ENCODE results near the gene ADAMTSL1.

The ADAMTSL1 gene

DNA sequence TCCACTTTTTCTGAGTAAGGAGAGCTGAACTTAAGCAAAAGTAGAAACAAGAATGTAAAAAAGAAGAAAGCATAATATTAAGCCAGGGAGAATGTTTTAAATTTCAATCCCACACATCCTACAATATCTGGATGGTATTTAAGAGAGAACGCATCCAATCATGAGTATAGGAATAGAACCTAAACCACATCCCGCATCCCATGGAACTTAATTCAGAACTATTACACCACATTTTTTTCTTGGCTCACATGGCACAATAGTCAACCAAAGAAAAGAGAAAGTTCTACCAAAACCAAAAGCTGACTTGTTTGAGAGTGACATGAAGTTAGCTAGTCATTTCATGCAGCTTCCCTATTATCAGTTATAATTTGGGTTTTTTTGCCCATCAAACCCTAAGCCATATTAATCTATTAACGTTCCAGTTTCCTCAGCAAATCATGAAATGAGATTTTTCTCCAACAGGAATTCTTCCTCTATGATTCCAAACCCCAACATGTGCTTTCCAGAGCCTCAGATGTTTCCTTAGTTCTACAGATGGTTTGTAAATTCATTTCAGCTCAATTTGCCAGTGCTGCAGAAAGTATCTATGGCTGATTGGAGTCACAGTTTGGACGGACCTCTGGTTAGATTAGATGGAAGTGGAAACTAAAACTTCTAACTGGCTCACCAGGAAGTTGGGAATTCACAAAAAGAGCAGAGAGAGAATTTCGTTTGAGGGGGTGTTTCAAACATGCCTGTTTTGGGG is 22.5 kb downstream of the ADAMTSL1 start:
- Histone ChIP-seq H3K36me3 (ENCODE audit: control insufficient read depth in 2 of 2, insufficient read depth in 2 of 2, low read length in 2 of 2) (no peaks in the 10 kb centered on the region), H3K27ac (ENCODE audit: low read depth in 2 of 2, low read length in 2 of 2) (no peak overlapping the region), H3K9me3 (ENCODE audit: control insufficient read depth in 2 of 2, low read length in 2 of 2) (no peaks in the 10 kb centered on the region), H3K4me1 (ENCODE audit: control insufficient read depth in 2 of 2, insufficient read depth in 2 of 2, low read length in 2 of 2) (no peaks in the 10 kb centered on the region), H3K4me3 (ENCODE audit: low read length in 2 of 2) (no peak overlapping the region), H3K9ac (ENCODE audit: low read depth in 1 of 2, low read length in 2 of 2) (no peak overlapping the region), H3K27me3 (ENCODE audit: control insufficient read depth in 2 of 2, insufficient read depth in 2 of 2, low read length in 2 of 2) (no peaks in the 10 kb centered on the region)

DNA sequence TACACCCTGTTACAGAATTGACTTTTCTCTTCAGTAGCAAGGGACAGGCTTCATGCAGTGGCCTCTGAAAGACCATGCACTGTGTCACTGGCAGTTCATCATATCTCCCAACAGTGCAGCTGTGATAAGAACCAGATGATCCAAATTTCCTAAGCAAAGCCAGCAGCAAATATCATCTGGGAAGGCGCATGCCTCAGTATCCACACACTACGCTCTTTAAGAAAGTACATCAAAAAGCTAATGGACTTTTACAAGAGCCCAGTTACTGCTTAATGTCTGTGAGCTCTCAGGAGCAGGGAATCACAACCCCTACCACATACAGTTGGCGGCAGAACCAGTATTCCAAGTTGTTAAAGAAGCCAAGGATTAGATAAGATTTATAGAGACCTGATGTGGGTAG is 25.1 kb downstream of the ADAMTSL1 start:
- Histone ChIP-seq H3K36me3 (ENCODE audit: control insufficient read depth in 2 of 2, insufficient read depth in 2 of 2, low read length in 2 of 2) (no peaks in the 10 kb centered on the region), H3K4me3 (ENCODE audit: low read length in 2 of 2) (no peak overlapping the region), H3K4me1 (ENCODE audit: control insufficient read depth in 2 of 2, insufficient read depth in 2 of 2, low read length in 2 of 2) (no peaks in the 10 kb centered on the region), H3K27ac (ENCODE audit: low read depth in 2 of 2, low read length in 2 of 2) (no peak overlapping the region), H3K27me3 (ENCODE audit: control insufficient read depth in 2 of 2, insufficient read depth in 2 of 2, low read length in 2 of 2) (no peaks in the 10 kb centered on the region), H3K9ac (ENCODE audit: low read depth in 1 of 2, low read length in 2 of 2) (no peak overlapping the region), H3K9me3 (ENCODE audit: control insufficient read depth in 2 of 2, low read length in 2 of 2) (no peaks in the 10 kb centered on the region)

DNA sequence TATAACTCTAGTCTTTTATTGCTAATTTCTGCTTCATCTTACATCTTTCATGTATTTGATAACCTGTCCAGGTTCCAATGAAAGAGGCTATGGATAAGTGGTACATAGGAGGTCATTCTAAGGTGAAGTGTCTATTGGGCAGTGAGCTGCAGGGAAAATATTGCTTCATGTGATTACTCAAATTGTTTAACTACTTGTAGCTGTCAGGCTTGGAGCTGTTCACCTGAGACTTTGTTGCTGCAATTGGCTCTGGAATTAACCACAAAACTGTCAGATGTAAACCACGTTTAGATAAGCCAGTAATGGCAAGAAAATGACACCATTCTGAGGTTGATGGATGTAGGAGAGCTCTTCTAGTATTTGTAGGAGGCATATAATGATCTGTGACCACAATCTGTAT is 26.0 kb downstream of the ADAMTSL1 start:
- Histone ChIP-seq H3K36me3 (ENCODE audit: control insufficient read depth in 2 of 2, insufficient read depth in 2 of 2, low read length in 2 of 2) (no peaks in the 10 kb centered on the region), H3K9me3 (ENCODE audit: control insufficient read depth in 2 of 2, low read length in 2 of 2) (no peaks in the 10 kb centered on the region), H3K27ac (ENCODE audit: low read depth in 2 of 2, low read length in 2 of 2) (no peak overlapping the region), H3K9ac (ENCODE audit: low read depth in 1 of 2, low read length in 2 of 2) (no peak overlapping the region), H3K4me3 (ENCODE audit: low read length in 2 of 2) (no peak overlapping the region), H3K27me3 (ENCODE audit: control insufficient read depth in 2 of 2, insufficient read depth in 2 of 2, low read length in 2 of 2) (no peaks in the 10 kb centered on the region), H3K4me1 (ENCODE audit: control insufficient read depth in 2 of 2, insufficient read depth in 2 of 2, low read length in 2 of 2) (no peaks in the 10 kb centered on the region)

DNA sequence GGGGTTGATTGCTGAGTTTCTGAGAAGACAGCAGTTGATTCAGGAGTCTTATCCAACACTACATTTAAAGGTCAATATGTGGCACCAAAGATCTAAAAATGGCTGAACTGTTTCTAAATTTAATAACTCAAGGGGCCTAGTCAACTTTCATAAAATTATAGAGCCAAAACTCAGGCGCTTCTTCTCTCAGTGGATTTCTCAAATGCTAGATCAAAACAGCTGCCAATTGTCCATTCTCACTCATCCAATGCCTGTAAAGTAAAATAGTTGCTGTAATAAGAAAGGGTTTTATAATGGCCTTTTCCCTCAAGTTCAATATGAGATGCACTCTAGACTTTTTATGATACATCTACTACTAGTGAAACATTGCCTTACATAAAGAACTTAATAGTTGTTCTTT is 26.5 kb downstream of the ADAMTSL1 start:
- no peaks in the 10 kb centered on the region for H3K27me3 ChIP-seq (ENCODE audit: control insufficient read depth in 2 of 2, insufficient read depth in 2 of 2, low read length in 2 of 2)
- H3K4me3 ChIP-seq (ENCODE audit: low read length in 2 of 2) = no peak overlapping the region
- no peak overlapping the region for H3K27ac ChIP-seq (ENCODE audit: low read depth in 2 of 2, low read length in 2 of 2)
- no peaks in the 10 kb centered on the region for H3K36me3 ChIP-seq (ENCODE audit: control insufficient read depth in 2 of 2, insufficient read depth in 2 of 2, low read length in 2 of 2)
- no peak overlapping the region for H3K9ac ChIP-seq (ENCODE audit: low read depth in 1 of 2, low read length in 2 of 2)
- H3K4me1 ChIP-seq (ENCODE audit: control insufficient read depth in 2 of 2, insufficient read depth in 2 of 2, low read length in 2 of 2) = no peaks in the 10 kb centered on the region
- H3K9me3 ChIP-seq (ENCODE audit: control insufficient read depth in 2 of 2, low read length in 2 of 2) = no peaks in the 10 kb centered on the region

DNA sequence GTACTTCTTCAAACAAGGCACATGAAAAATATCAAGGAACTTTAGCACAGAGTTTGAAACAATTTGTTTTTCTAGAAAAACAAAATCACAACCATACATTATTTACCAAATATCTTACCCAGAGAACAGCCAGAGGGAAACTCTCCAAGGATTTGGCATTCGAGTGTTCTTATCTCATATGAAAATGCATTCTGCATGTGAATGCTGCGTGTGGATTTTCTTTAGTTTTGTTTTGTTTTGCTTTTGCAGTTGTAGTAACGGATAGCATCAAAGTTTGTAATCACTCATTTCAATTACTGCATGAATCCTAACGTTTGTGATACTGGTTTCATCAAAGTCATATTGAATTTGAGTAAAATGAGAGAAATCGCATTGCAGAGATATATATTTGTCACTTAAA is 28.0 kb downstream of the ADAMTSL1 start:
- no peaks in the 10 kb centered on the region for H3K36me3 ChIP-seq (ENCODE audit: control insufficient read depth in 2 of 2, insufficient read depth in 2 of 2, low read length in 2 of 2)
- no peaks in the 10 kb centered on the region for H3K9me3 ChIP-seq (ENCODE audit: control insufficient read depth in 2 of 2, low read length in 2 of 2)
- no peaks in the 10 kb centered on the region for H3K27me3 ChIP-seq (ENCODE audit: control insufficient read depth in 2 of 2, insufficient read depth in 2 of 2, low read length in 2 of 2)
- H3K9ac ChIP-seq (ENCODE audit: low read depth in 1 of 2, low read length in 2 of 2) = no peak overlapping the region
- H3K27ac ChIP-seq (ENCODE audit: low read depth in 2 of 2, low read length in 2 of 2) = no peak overlapping the region
- no peak overlapping the region for H3K4me3 ChIP-seq (ENCODE audit: low read length in 2 of 2)
- H3K4me1 ChIP-seq (ENCODE audit: control insufficient read depth in 2 of 2, insufficient read depth in 2 of 2, low read length in 2 of 2) = no peaks in the 10 kb centered on the region

DNA sequence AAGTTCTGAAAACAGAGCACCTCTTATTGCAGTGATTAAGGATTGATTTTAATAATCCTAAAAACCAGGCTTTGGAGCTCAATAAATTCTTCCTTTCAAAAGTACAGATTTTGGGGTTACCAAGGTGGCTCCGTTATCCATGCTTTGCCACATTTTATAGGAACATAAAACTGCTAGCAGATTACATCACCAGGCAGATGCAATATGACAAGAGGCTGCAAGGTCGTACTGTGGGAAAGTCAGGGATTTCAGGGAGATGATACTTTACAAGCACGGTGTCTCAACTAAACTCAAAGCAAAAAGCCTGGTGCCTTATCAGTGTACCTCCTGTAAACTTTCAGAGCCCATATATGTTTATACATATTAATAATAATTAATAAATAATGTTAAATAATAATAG is 28.6 kb downstream of the ADAMTSL1 start:
- no peak overlapping the region for H3K9ac ChIP-seq (ENCODE audit: low read depth in 1 of 2, low read length in 2 of 2)
- H3K4me3 ChIP-seq (ENCODE audit: low read length in 2 of 2) = no peak overlapping the region
- no peaks in the 10 kb centered on the region for H3K36me3 ChIP-seq (ENCODE audit: control insufficient read depth in 2 of 2, insufficient read depth in 2 of 2, low read length in 2 of 2)
- no peaks in the 10 kb centered on the region for H3K27me3 ChIP-seq (ENCODE audit: control insufficient read depth in 2 of 2, insufficient read depth in 2 of 2, low read length in 2 of 2)
- no peaks in the 10 kb centered on the region for H3K4me1 ChIP-seq (ENCODE audit: control insufficient read depth in 2 of 2, insufficient read depth in 2 of 2, low read length in 2 of 2)
- H3K9me3 ChIP-seq (ENCODE audit: control insufficient read depth in 2 of 2, low read length in 2 of 2) = no peaks in the 10 kb centered on the region
- H3K27ac ChIP-seq (ENCODE audit: low read depth in 2 of 2, low read length in 2 of 2) = no peak overlapping the region

DNA sequence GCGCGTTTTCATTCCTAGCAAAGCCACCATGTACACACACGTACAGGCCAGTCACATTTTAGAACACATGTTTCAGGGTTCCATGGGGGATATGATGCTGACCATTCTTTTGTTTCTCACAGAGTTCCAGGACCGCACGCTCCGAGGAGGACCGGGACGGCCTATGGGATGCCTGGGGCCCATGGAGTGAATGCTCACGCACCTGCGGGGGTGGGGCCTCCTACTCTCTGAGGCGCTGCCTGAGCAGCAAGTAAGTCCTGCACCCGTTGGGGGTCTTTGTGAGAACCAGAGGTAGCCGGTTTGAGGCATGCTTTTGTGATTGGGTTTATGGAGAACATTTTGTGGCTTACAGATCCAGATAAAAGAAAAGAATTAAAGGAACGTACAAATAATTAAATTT is 30.8 kb downstream of the ADAMTSL1 start:
- H3K9me3 ChIP-seq (ENCODE audit: control insufficient read depth in 2 of 2, low read length in 2 of 2) = no peaks in the 10 kb centered on the region
- H3K27ac ChIP-seq (ENCODE audit: low read depth in 2 of 2, low read length in 2 of 2) = no peak overlapping the region
- H3K4me1 ChIP-seq (ENCODE audit: control insufficient read depth in 2 of 2, insufficient read depth in 2 of 2, low read length in 2 of 2) = no peaks in the 10 kb centered on the region
- H3K36me3 ChIP-seq (ENCODE audit: control insufficient read depth in 2 of 2, insufficient read depth in 2 of 2, low read length in 2 of 2) = no peaks in the 10 kb centered on the region
- H3K9ac ChIP-seq (ENCODE audit: low read depth in 1 of 2, low read length in 2 of 2) = no peak overlapping the region
- no peaks in the 10 kb centered on the region for H3K27me3 ChIP-seq (ENCODE audit: control insufficient read depth in 2 of 2, insufficient read depth in 2 of 2, low read length in 2 of 2)
- H3K4me3 ChIP-seq (ENCODE audit: low read length in 2 of 2) = no peak overlapping the region

DNA sequence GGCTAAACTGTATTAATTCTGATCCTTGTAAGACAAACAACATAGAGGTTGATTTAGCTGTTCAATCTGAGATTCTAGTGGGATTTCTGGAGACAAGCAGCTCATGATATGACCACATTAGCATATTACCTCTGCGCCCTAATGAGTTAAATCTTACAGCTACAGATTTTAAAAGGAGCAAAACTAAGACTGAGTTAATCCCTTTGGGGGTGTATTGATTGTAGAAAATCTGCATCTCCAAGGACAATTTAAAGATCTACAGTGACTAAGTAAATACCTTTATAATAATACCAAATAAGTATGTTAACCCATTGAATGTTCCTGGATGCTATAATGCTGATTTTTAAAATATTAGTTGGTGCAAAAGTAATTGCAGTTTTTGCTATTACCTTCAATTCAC is 33.2 kb downstream of the ADAMTSL1 start:
- H3K9ac ChIP-seq (ENCODE audit: low read depth in 1 of 2, low read length in 2 of 2) = no peak overlapping the region
- no peaks in the 10 kb centered on the region for H3K27me3 ChIP-seq (ENCODE audit: control insufficient read depth in 2 of 2, insufficient read depth in 2 of 2, low read length in 2 of 2)
- no peaks in the 10 kb centered on the region for H3K4me1 ChIP-seq (ENCODE audit: control insufficient read depth in 2 of 2, insufficient read depth in 2 of 2, low read length in 2 of 2)
- no peaks in the 10 kb centered on the region for H3K9me3 ChIP-seq (ENCODE audit: control insufficient read depth in 2 of 2, low read length in 2 of 2)
- no peaks in the 10 kb centered on the region for H3K36me3 ChIP-seq (ENCODE audit: control insufficient read depth in 2 of 2, insufficient read depth in 2 of 2, low read length in 2 of 2)
- no peak overlapping the region for H3K4me3 ChIP-seq (ENCODE audit: low read length in 2 of 2)
- H3K27ac ChIP-seq (ENCODE audit: low read depth in 2 of 2, low read length in 2 of 2) = no peak overlapping the region

DNA sequence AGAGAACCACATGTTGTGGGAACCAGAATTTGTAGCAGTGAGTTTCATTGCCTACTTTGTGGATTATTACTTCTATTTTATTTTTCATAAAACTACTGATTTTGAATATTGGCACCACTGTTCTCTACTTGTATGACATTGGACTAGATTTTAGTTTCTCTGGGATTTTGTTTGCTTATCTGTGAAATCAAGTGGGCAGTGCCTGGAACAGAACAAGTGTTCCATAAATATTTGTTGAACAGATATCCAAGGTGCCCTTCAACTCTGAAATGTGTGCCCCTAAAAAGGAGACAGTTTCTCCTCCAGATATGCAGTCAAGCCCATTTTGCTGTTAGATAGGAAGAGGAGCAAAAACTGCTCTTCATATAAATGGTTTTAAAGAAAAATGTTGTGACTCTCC is 42.6 kb downstream of the ADAMTSL1 start:
- Histone ChIP-seq H3K36me3 (ENCODE audit: control insufficient read depth in 2 of 2, insufficient read depth in 2 of 2, low read length in 2 of 2) (no peaks in the 10 kb centered on the region), H3K9me3 (ENCODE audit: control insufficient read depth in 2 of 2, low read length in 2 of 2) (no peaks in the 10 kb centered on the region), H3K27me3 (ENCODE audit: control insufficient read depth in 2 of 2, insufficient read depth in 2 of 2, low read length in 2 of 2) (no peaks in the 10 kb centered on the region), H3K4me1 (ENCODE audit: control insufficient read depth in 2 of 2, insufficient read depth in 2 of 2, low read length in 2 of 2) (no peaks in the 10 kb centered on the region), H3K4me3 (ENCODE audit: low read length in 2 of 2) (no peak overlapping the region), H3K27ac (ENCODE audit: low read depth in 2 of 2, low read length in 2 of 2) (no peak overlapping the region), H3K9ac (ENCODE audit: low read depth in 1 of 2, low read length in 2 of 2) (no peak overlapping the region)

DNA sequence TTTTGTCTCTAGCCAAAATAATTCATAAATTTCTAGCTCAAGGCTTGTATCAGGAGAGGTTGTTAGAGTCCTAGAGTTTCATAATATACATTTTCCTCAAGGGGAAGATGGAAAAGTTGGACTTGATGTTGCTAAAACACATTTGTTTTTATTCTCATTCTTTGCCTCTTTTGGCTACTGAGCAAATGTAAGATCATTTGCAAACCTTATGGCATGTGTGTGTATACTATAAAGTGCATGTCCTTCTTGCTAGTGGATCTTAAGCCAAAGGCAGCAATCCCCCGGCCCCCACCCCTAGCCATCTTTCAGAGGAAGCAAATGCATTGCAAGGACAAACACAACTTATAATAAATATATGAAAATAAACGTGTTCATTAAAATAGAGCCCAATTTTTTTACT is 43.0 kb downstream of the ADAMTSL1 start:
- Histone ChIP-seq H3K9me3 (ENCODE audit: control insufficient read depth in 2 of 2, low read length in 2 of 2) (no peaks in the 10 kb centered on the region), H3K4me1 (ENCODE audit: control insufficient read depth in 2 of 2, insufficient read depth in 2 of 2, low read length in 2 of 2) (no peaks in the 10 kb centered on the region), H3K27ac (ENCODE audit: low read depth in 2 of 2, low read length in 2 of 2) (no peak overlapping the region), H3K9ac (ENCODE audit: low read depth in 1 of 2, low read length in 2 of 2) (no peak overlapping the region), H3K27me3 (ENCODE audit: control insufficient read depth in 2 of 2, insufficient read depth in 2 of 2, low read length in 2 of 2) (no peaks in the 10 kb centered on the region), H3K36me3 (ENCODE audit: control insufficient read depth in 2 of 2, insufficient read depth in 2 of 2, low read length in 2 of 2) (no peaks in the 10 kb centered on the region), H3K4me3 (ENCODE audit: low read length in 2 of 2) (no peak overlapping the region)
